Measurements from ENCODE around the gene SFMBT2. TPM values are rescaled to one million over a fixed set of nuclear protein-coding genes. Genes with fewer than 3 reads are reported as not detected.

Gene SFMBT2
- total RNA-seq, 1 donor from 2014 or later = 14.2 TPM

DNA sequence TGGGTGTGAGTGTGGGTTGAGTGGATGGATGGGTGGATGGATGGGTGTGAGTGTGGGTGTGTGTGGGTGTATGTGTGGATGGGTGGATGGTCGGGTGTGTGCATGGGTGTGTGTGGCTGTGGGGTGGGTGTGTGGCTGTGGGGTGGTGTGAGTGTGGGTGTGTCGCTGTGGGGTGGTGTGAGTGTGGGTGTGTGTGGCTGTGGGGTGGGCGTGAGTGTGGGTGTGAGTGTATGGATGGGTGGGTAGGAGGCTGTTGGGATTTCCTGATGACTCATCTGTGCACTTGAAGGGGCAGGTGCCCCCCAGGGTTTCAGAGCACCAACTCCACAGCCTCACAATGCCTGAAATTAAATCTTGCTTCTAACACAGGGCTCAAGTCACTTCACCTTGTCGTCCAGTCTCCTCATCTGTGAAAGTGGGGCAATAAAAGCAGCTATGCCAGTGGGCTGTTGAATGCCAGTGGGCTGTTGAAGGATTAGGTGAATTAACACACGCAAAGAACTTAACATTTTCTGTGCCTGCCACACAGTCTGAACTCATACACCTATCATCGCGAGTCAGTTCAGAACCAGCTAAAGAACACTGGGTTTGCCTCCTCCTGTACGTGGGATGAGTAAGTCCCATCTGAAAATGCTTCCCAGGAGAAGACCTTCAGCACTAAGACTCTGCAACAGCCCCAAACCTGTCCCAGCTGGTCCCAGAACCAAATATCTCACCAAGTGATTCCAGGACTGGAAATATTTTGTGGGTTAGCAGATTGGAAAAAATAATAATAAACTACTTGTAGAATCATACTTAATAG, 32.0 kb downstream of the SFMBT2 start:
- no peak for DNase-seq (ENCODE audit: low spot score)
- intact Hi-C loops (cut with DNase I) = no loop called here

DNA sequence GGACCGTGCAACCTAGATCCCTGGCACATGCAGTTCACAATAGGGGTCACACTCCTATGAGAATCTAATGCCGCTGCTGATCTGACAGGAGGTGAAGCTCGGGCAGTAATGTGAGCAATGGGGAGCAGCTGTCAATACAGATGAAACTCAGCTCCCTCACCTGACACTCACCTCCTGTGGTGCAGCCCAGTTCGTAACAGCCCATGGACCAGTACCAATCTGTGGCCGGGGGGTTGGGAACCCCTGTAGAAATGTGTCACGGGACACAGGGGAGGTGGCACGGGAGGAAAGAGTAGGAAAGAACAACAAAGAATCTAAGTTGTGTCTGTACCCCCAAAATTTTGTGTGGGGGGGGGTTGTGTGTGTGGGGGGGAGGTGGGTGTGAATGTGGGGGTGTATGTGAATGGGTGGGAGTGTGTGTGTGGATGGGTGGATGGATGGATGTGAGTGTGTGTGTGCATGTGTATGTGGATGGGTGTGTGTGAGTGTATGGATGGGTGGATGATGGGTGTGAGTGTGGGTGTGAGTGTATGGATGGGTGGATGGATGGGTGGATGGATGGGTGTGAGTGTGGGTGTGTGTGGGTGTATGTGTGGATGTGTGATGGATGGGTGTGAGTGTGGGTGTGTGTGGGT, 33.1 kb downstream of the SFMBT2 start:
- DNase-seq (ENCODE audit: low spot score) = no peak

DNA sequence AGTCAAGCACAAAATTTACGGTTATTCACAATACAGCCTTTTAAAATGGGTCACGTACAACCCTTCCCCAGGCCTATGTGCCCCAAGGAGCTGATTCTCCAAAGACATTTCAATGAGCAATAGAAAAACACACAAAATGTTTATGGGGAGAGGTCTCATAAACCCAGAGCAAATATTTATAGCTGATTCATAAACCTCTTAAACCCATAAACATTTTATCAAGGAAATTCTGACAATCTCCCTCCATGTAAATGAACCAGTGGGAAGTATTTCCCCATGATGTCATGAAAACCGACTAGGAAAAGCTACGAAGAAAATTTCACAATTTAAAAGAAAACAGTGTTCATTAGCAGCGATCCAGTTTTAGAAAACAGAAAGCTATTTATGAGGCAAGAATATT, 36.0 kb downstream of the SFMBT2 start:
- intact Hi-C loops (cut with DNase I) = no loop called here

More for the DNA sequence above, 33.1 kb downstream of the SFMBT2 start:
- intact Hi-C loops (cut with DNase I) = no loop called here

DNA sequence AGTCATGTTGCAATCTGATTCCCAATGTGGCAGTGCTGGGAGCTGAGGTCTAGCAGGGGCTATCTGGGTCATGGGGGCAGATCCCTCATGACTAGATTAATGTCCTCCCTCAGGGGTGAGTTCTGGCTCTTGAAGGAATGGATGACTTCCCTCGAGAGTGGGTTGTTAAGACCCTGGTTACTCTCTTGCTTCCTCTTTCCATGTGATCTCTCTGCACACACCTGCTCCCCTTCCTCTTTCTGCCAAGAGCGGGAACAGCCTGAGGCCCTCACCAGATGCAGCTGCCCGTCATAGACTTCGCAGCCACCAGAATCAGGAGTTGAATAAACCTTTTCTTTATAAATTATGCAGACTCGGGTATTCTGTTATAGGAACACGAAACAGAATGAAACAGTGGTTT, 37.8 kb downstream of the SFMBT2 start:
- no peak for DNase-seq (ENCODE audit: low spot score)
- intact Hi-C loops (cut with DNase I) = no loop called here

More for the DNA sequence above, 36.0 kb downstream of the SFMBT2 start:
- DNase-seq (ENCODE audit: low spot score) = no peak

DNA sequence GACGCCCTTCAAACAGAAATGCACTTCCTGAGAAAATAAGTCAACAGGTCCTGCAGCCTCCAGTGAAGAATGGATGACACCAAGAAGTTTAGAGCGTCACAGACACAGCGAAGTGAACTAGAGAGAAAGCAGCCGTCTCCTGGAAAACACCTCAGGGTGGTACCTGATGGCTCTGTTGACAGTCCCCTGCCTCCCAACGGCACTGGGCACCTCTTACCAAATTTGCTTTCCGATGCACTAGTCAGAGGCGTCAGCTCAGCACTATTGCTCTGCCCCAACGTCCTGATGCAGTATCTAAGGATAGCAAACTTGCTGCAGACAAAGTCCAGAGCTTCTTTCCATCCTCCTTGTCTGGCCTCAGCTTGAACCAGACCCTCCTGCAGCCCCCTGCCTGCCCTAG, 38.3 kb downstream of the SFMBT2 start:
- no peak for DNase-seq (ENCODE audit: low spot score)
- intact Hi-C loops (cut with DNase I) = no loop called here

DNA sequence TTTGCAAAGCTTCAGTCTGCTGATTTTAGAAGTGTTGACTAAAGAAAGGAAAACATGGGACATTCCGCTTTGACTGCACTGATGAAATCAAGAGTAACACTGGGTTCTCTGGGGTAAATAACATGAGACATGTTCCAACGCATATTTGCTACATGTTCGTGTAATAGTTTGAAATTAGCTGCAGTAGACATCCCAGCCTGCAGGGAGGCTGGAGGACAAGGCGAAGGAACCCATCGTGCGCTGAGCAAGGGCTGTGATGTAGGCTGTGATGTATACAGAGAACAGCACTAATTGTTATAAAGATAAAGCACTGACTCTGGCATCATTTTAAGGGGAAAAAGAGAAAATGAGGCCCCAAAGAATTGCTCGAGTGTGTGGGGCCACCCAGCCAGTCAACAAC, 40.3 kb downstream of the SFMBT2 start:
- intact Hi-C loops (cut with DNase I) = no loop called here
- DNase-seq (ENCODE audit: low spot score) = no peak

DNA sequence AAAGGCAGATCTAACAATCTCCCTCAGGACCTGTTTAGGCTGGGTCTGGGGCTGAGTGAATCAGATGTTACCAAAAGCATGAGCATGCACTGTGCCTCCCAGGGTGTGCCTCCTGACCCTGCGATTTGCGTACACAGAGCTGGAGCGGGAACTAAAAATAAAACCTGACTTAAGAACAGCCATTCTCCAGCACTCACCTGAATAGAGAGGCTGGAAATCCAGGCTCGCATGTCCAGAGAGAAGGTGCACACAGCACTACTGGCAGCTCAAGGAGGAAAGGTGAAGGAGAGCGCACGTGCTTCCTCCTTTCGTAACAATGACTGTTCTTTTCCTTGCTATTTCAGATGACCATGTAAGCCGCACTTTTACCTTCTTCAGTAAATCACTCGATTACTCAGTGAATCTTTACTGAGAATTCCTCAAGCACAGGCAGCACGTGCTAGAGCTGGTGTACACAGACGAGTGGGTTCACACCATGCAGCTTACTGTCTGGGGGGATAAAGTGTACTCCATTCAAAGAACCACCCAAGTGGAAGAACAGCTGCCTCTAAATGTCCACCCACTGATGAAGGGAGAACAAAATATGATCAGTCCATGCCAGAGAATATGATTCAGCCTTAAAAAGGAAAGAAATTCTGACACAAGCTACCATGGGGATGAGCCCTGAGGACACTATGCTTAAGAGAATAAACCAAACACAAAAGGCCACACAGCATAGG, 45.6 kb downstream of the SFMBT2 start:
- no peak for DNase-seq (ENCODE audit: low spot score)
- intact Hi-C loops (cut with DNase I) = no loop called here

DNA sequence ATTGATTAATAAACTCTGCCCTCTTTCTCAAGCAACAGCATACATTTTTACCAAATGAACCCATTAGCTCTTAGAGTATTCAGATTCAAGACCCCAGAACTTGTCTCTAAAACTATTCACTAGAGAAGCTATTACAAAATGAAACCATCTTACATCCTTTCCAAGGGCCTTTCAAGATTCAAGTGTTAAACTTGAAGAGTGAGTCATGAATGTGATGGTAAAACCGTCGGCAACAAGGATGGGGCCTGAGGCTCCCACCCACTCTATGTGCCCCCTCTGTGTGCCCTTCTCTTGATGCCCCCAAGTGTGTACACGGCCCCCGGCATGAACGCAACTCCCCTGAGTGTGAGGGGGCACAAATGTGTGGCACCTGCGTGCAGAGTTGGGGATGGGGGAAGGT, 46.4 kb downstream of the SFMBT2 start:
- intact Hi-C loops (cut with DNase I) = no loop called here
- no peak for DNase-seq (ENCODE audit: low spot score)

DNA sequence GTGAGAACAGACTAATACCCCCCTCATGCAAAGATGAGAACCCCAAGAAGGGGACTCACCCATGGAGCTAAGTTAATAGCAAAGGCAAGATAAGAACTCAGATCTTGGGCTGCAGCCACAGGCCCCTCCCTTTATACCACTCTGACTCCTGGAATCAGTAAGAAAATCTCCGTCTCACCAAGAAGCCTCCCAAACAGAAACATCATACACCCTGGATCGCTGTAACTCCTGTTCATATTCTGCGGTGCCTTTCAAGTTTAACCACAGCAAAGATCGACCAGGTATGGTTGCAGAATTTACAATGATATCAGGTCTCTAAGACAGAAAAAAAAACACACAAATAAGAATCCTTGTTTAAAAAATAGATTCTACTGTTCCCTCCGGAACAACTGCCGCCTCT, 47.1 kb downstream of the SFMBT2 start:
- intact Hi-C loops (cut with DNase I) = no loop called here
- DNase-seq (ENCODE audit: low spot score) = no peak

DNA sequence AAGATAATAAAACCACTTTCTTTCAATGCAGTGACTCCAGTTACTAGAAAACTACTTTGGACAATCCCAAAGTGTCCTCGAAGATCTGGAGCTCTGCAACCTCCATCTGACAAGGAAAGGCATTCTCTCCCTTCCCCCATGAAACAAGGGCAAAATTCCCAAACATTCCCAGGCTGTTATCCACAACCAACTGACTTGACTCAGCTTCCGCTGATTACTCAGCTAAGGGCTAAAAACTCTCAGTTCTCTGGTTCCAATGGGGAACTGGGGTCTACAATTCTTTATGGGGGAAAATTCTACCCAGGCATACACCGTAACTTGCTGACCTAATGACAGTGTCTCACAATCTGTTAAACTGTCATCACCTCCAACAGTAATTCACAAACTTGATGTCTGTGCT, 48.4 kb downstream of the SFMBT2 start:
- DNase-seq (ENCODE audit: low spot score) = no peak
- intact Hi-C loops (cut with DNase I) = no loop called here

DNA sequence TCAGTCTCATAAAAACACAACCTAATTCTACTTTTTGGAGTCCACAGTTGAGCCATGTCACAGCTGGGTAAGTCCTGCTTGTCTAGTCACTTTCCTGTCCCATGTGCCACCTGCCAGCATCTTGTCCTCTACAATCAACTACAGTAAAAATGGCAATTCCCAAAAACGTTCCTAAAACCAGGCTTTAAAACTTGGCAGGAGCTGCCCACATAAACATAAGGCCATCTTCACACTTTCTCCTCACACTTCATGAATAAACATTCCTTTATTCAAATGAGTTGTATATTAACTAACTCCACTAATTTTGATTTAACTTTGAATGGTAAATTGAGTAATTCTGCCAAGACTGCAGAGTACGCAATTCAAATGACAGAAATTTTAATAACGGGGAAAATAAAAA, 49.5 kb downstream of the SFMBT2 start:
- intact Hi-C loops (cut with DNase I) = no loop called here
- no peak for DNase-seq (ENCODE audit: low spot score)

DNA sequence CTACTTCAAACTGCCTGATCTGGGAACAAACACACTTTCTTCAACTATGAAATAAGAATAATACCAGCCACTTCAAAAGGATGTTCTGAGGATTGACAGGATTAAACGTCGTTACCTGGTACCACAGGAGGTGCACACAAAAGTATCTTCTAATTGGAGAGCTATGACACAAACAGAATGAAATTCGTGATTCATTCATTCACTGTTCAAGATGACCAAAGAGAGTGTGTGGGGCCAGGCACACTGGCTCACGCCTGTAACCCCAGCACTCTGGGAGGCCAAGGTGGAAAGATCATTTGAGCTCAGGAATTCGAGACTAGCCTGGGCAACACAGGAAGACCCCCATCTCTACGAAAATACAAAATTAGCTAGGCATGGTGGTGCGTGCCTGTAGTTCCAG, 50.9 kb downstream of the SFMBT2 start:
- no peak for DNase-seq (ENCODE audit: low spot score)
- intact Hi-C loops (cut with DNase I) = no loop called here

DNA sequence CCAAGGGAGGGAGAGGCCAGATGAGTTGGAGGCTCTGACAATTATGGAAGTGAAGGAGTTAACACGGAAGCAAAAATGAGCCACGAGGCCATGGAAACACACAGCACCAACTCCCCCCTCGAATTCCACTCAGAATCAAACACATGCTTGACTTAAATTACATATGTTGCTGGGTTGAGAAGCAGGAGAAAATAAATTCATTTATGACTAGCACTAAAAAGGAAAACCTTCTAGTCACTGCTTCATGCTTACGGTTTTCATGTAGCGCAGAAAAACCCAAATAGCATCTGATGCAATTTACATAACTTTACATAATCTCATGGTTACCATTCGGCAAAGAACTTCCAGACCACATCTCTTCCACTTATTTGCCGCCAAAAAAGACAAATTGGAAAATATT, 51.5 kb downstream of the SFMBT2 start:
- intact Hi-C loops (cut with DNase I) = no loop called here

DNA sequence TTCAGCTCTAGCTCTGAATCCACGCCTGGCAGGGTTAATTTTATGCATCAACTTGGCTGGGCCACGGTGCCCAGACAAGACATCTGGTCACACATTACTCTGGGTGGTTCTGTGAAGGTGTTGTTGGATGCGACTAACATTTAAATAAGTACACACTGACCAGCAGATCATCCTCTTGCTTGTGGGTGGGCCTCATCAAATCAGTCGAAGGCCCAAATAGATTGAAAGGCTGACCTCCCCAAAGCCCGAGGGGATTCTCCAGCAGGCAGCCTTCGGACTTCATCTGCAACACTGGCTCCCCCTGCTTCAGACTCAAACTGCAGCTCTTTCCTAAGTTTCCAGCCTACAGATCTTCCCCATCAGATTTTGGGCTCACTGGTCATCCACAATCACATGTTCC, 53.6 kb downstream of the SFMBT2 start:
- intact Hi-C loops (cut with DNase I) = no loop called here
- no peak for DNase-seq (ENCODE audit: low spot score)

More for the DNA sequence above, 51.5 kb downstream of the SFMBT2 start:
- no peak for DNase-seq (ENCODE audit: low spot score)

DNA sequence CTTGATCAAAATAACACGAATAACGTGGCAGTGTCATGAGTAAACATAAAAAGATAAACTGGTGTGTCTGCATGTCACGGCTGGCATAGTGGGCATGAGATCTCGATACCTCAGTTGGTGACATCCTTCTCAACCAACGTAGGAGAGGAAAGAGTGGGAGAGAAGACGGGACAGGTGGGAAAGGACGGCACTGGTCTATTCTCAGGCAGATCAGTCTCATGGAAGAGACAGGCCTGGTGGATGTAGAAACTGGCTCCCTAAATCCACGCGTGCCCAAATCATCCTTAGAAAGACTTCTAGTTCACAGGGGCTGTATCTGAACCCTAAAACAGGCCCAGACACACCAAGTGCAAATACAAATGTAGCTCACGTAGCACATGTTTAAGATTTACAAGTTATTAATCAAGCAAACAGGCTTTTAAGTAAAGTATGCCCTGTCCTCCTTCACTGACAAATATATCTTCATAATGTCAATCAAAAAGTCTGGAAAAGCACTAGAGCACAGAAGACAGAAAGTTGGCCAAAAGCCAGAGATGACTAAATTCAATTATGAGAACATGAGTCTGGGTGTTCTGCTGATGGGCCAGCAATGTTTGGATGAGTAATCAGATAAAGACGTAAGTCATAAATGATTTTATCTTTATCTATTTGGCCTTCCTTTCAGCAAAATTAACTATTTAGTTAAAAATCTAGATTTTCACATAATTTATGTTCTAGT, 56.3 kb downstream of the SFMBT2 start:
- no peak for DNase-seq (ENCODE audit: low spot score)
- intact Hi-C loops (cut with DNase I) = no loop called here

DNA sequence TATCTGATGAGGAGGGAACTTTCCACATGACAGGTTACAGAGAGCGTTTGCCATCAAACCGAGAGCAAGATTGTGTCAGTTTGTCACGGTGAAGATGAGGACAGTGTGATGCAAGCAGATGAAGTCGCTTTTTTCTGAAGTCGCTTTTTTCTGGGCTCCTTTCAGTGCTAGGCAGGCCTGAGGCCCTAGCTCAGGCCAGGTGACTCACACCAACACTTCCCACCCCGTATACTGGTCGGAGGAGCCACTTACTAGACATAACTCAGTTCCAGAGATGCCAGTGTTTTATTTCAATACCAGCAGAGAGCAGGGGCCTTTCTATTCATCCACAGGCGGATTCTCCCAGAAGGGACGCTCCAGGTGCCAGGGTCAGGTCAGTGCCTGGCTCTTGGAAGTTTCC, 58.9 kb downstream of the SFMBT2 start:
- intact Hi-C loops (cut with DNase I) = no loop called here

DNA sequence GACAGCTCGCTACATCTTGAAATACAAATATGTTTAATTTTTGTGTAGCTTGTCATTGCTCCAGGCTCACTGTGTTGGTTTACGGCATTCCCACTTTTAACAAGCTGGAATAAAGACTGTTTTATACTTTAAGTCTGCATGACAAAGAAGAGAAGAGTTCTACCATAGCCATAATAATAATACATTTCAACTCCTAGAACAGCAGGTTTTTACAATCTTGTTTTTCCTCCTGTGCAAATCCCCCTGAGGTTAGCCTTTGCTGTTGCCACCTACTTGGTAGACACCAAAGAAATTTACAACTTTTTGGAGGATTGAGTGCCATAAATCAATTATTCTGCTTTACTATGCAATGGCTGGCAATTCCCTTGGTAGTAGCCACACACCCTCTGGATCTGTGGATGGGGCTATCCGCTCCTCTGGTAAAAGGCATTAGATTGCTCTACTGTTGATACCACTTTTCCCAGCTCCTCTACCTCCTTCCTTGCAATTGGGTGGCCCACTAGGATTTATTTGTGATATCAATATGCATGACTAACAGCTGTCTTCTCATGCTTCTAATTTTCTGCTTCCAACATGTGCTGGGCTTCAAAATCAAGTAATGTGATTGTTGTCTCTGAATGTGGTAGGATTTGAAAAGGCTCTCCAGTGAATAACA, 60.2 kb downstream of the SFMBT2 start:
- intact Hi-C loops (cut with DNase I) = no loop called here
- no peak for DNase-seq (ENCODE audit: low spot score)

More for the DNA sequence above, 58.9 kb downstream of the SFMBT2 start:
- no peak for DNase-seq (ENCODE audit: low spot score)

DNA sequence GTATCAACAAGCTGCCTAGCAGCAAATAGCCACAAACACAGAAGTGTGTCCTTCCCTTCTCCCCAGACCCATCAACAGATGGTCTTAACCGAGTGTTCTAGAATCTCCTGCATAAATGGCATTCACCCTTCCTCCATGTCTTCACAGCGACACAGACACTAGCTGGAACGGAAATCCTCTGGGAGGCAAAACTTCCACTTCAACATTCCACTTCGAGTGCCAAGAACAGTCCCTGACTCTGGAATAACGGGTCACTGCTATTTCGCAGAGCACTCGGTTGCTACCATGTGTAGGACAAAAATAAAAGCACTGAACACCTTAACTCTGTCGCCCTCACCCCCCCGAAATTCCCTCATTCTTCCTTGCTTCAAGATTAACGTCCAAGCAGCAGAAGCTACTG, 65.1 kb downstream of the SFMBT2 start:
- intact Hi-C loops (cut with DNase I) = loop anchor here (5.0 kb wide), 1 partner anchor 83 kb away; no protein-coding TSS in a partner anchor
- DNase-seq (ENCODE audit: low spot score) = no peak

DNA sequence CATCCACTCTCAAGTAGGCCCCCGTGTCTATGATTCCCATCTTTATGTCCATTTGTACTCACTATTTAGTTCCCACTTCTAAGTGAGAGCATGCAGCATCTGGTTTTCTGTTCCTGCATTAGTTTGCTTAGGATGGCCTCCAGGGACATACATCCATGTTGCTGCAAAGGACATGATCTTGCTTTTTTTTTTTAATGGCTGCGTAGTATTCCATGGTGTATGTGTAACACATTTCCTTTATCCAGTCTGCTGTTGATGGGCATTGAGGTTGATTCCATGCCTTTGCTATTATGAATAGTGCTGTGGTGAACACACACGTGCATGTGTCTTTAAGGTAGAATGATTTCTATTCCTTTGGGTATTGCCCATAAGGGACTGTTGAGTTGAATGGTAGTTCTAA, 67.8 kb downstream of the SFMBT2 start:
- no peak for DNase-seq (ENCODE audit: low spot score)
- intact Hi-C loops (cut with DNase I) = no loop called here

Data from cardiac septum (tissue), 1 donor.